ENCODE results near the gene TOGARAM2. TPM values are rescaled to one million over a fixed set of nuclear protein-coding genes. Genes with fewer than 3 reads are reported as not detected.

The TOGARAM2 gene
- total RNA-seq, 1 experiment from 2014 or later, result 0.75 TPM

DNA sequence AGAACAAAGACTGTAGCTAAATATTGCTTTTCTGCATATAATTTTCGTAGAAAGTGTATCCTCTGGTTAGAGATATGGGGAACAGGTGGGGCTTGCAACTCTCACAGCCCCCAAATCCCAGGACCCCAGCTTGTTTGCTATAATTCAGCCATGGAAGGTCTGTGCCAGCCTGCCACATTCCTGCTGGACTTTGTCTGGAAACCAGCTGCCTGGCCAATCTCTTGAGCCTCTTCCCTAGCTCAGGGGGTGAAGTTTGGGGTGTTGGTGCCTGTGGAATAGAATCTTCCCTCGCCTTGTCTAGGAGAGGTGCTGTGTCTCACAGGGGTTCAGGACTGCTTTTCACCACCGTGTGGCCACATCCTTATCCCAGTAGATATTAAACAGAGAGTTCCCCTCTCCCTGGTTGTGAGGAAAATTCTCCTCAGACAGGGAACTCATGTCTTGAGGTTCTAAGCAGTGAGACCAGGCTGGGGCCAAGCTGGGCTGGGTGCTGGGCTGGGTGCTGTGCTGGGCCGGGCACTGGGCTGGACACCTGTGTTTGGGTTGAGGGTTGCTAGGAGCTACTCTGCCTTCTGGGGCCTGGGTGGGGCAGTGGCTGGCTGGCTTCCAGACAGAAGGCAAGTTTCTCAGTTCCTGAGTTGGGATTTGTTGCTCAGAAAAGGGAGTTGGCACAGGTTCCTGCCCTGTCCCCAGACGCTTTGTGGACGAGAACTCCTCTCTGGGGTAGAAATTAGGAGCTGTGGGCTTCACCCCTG lies 12.3 kb downstream of the TOGARAM2 start:
- intact Hi-C loops (cut with micrococcal nuclease; ENCODE audit: unreplicated experiment), result no loop called here
- H3K9me3 ChIP-seq (ENCODE audit: low read depth, low read length, poor library complexity, severe bottlenecking), result no peaks in the 10 kb centered on the region
- POLR2A ChIA-PET (ENCODE audit: low non-redundant PET), result no interaction called here
- no peak for DNase-seq (ENCODE audit: low spot score)
- no peak overlapping the region for H3K27ac ChIP-seq (ENCODE audit: low read depth, low read length, poor library complexity, severe bottlenecking)
- H3K36me3 ChIP-seq (ENCODE audit: insufficient read depth, low read length, poor library complexity, severe bottlenecking), result no peaks in the 10 kb centered on the region
- CTCF ChIA-PET, result no interaction called here
- no peaks in the 10 kb centered on the region for H3K4me1 ChIP-seq (ENCODE audit: insufficient read depth, low read length, poor library complexity, severe bottlenecking)
- TF ChIP-seq EZH2 (IDR thresholded peaks at IDR 0.05; ENCODE audit: borderline replicate concordance, low read depth, low read length, poor library complexity, severe bottlenecking), result no peak
- TF ChIP-seq, protein P1, sequence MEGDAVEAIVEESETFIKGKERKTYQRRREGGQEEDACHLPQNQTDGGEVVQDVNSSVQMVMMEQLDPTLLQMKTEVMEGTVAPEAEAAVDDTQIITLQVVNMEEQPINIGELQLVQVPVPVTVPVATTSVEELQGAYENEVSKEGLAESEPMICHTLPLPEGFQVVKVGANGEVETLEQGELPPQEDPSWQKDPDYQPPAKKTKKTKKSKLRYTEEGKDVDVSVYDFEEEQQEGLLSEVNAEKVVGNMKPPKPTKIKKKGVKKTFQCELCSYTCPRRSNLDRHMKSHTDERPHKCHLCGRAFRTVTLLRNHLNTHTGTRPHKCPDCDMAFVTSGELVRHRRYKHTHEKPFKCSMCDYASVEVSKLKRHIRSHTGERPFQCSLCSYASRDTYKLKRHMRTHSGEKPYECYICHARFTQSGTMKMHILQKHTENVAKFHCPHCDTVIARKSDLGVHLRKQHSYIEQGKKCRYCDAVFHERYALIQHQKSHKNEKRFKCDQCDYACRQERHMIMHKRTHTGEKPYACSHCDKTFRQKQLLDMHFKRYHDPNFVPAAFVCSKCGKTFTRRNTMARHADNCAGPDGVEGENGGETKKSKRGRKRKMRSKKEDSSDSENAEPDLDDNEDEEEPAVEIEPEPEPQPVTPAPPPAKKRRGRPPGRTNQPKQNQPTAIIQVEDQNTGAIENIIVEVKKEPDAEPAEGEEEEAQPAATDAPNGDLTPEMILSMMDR (conservative IDR thresholded peaks at IDR 0.05; ENCODE audit: low read depth, low read length), result no peak
- H3K4me3 ChIP-seq (ENCODE audit: low read depth, low read length, poor library complexity, severe bottlenecking), result no peak overlapping the region
- no peaks in the 10 kb centered on the region for H3K27me3 ChIP-seq (replicated peaks; ENCODE audit: insufficient read depth, low read depth, low read length, poor library complexity)
- no TSS peak for BruUV-seq (replicated peaks)

DNA sequence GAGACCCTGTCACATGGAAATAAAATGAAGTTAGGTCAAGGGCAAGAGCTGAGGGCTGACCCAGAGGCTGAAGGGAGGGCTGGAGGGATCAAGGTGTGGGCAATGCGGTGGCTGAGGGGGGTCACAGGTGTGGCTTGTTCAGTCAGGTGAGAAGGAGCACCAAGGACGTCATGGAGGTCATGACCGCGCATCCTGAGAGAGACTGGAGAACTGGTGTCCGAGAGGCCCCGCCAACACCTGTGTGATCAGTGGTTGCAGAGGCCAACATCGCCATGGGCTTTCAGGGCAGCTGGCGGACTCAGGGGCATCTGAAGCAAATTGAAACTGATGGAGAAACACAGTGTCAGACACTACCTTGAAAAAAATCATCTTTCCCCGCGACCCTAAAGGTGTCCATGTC lies 13.0 kb downstream of the TOGARAM2 start:
- DNase-seq (ENCODE audit: low spot score), result no peak
- intact Hi-C loops (cut with micrococcal nuclease; ENCODE audit: unreplicated experiment), result no loop called here
- POLR2A ChIA-PET (ENCODE audit: low non-redundant PET), result no interaction called here
- BruUV-seq (replicated peaks), result no TSS peak
- Histone ChIP-seq H3K27ac (ENCODE audit: low read depth, low read length, poor library complexity, severe bottlenecking) (no peak overlapping the region), H3K36me3 (ENCODE audit: insufficient read depth, low read length, poor library complexity, severe bottlenecking) (no peaks in the 10 kb centered on the region), H3K4me3 (ENCODE audit: low read depth, low read length, poor library complexity, severe bottlenecking) (no peak overlapping the region), H3K27me3 (replicated peaks; ENCODE audit: insufficient read depth, low read depth, low read length, poor library complexity) (no peaks in the 10 kb centered on the region), H3K4me1 (ENCODE audit: insufficient read depth, low read length, poor library complexity, severe bottlenecking) (no peaks in the 10 kb centered on the region), H3K9me3 (ENCODE audit: low read depth, low read length, poor library complexity, severe bottlenecking) (no peaks in the 10 kb centered on the region)
- TF ChIP-seq EZH2 (IDR thresholded peaks at IDR 0.05; ENCODE audit: borderline replicate concordance, low read depth, low read length, poor library complexity, severe bottlenecking), result no peak
- TF ChIP-seq, protein P1 (conservative IDR thresholded peaks at IDR 0.05; ENCODE audit: low read depth, low read length), result no peak
- CTCF ChIA-PET, result no interaction called here

DNA sequence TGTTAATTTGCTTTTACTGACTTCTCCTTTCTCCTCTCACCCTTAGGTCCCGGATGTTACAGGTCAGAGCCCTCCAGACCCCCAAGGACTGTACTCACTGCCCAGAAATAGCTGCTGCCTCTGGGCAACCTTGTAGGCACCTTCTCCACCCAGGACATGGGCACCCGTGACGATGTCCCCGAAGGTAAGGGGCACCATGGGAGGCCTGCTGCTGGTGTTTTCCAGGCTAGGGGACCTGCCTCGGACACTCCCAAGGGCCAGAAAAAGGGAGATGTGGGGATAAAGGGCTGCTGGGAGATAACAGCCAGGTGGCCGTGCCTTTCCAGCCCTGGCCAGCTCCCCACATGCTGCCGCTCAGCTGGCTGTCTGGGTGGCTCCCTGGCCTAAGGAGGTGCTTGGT lies 13.6 kb downstream of the TOGARAM2 start:
- BruUV-seq (replicated peaks), result no TSS peak
- Histone ChIP-seq H3K9me3 (ENCODE audit: low read depth, low read length, poor library complexity, severe bottlenecking) (no peaks in the 10 kb centered on the region), H3K4me1 (ENCODE audit: insufficient read depth, low read length, poor library complexity, severe bottlenecking) (no peaks in the 10 kb centered on the region), H3K4me3 (ENCODE audit: low read depth, low read length, poor library complexity, severe bottlenecking) (no peak overlapping the region), H3K27me3 (replicated peaks; ENCODE audit: insufficient read depth, low read depth, low read length, poor library complexity) (no peaks in the 10 kb centered on the region), H3K27ac (ENCODE audit: low read depth, low read length, poor library complexity, severe bottlenecking) (no peak overlapping the region), H3K36me3 (ENCODE audit: insufficient read depth, low read length, poor library complexity, severe bottlenecking) (no peaks in the 10 kb centered on the region)
- TF ChIP-seq, protein P1 (conservative IDR thresholded peaks at IDR 0.05; ENCODE audit: low read depth, low read length), result no peak
- no peak for TF ChIP-seq EZH2 (IDR thresholded peaks at IDR 0.05; ENCODE audit: borderline replicate concordance, low read depth, low read length, poor library complexity, severe bottlenecking)
- CTCF ChIA-PET, result no interaction called here
- POLR2A ChIA-PET (ENCODE audit: low non-redundant PET), result no interaction called here
- intact Hi-C loops (cut with micrococcal nuclease; ENCODE audit: unreplicated experiment), result no loop called here
- DNase-seq (ENCODE audit: low spot score), result no peak

Data from A673 (cell line).